Measurements from ENCODE around the gene HMX1. TPM values are rescaled to one million over a fixed set of nuclear protein-coding genes. Genes with fewer than 3 reads are reported as not detected.
A peak's percentile ranks its signal among the peaks of the same experiment; 100 is the strongest.

Gene HMX1
- total RNA-seq, 2 donors from 2014 or later: not detected

DNA sequence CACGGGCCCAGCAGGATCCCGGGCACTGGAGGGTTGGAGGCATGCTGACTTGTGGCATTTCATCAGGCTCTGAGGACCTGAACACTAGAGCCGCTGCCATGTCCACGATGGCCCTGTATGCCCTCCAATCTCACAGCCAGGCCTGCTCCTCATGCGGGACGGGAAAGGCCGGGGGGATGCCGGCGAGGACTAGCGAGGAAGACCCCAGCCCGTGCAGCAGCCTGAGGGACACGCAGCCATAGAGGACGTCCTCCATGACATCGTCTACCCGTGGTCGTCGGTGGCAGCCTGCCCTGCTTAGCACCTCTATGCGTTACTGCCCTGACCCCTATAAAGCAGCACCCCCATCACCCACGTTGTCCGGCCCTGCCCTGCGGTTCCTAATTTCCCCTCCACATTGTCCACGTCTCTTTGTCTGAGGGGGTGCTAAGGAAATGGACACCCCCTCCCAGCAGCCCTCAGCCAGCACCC lies 32.6 kb downstream of the HMX1 start:
- no peak for TF ChIP-seq CTCF (IDR thresholded peaks at IDR 0.05)
- Histone ChIP-seq H3K36me3 (no peaks in the 10 kb centered on the region), H3K4me3 (no peak overlapping the region), H3K9me3 (peaks cover 0 to 6% of the 10 kb centered on the region in 2 donors), H3K4me1 (no peaks in the 10 kb centered on the region), H3K27me3 (no peaks in the 10 kb centered on the region), H3K27ac (no peak overlapping the region)
- no peak for DNase-seq (ENCODE audit: low spot score)

GRCh38 chr4:8838296-8838960 lies 33.2 kb downstream of the HMX1 start:
- DNase-seq (ENCODE audit: low spot score): no peak
- peaks cover 0 to under 1% of the 10 kb centered on the region in 2 donors for H3K9me3 ChIP-seq
- no peaks in the 10 kb centered on the region for H3K4me1 ChIP-seq
- no peak overlapping the region for H3K4me3 ChIP-seq
- no peaks in the 10 kb centered on the region for H3K27me3 ChIP-seq
- no peak overlapping the region for H3K27ac ChIP-seq
- TF ChIP-seq CTCF (IDR thresholded peaks at IDR 0.05): no peak
- H3K36me3 ChIP-seq: no peaks in the 10 kb centered on the region

DNA sequence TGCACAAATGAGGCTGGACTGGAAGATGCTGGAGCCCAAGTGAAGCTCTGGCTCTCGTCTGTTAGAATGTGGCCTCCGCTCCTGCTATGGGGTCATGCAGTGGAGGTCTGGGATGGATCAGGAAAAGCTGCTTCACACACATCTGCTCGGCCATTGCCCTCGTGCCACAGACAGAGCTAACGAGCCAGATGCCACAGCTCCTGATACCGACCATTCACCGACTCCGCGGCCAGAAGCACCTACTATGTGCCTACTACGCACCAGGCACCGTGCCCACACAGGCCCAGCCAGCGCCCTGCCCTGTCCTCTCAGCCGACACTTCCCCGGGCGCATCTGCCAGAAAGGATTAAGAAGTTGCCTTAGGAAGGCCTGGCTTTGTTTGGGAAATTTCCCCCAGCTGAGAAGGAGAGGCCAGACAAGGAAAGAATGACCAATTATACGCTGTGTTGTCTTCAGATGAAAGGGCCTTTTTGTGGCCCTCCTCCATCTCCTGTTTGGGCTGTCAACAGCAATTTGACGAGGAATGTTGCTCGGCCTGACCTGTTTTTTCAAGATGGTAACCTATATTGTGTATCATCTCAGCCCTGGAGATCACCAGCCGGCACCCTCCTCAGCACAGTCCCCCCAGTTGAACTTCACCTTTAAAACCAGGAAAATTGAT lies 34.3 kb downstream of the HMX1 start:
- Histone ChIP-seq H3K27ac (no peak overlapping the region), H3K27me3 (no peaks in the 10 kb centered on the region), H3K9me3 (no peaks in the 10 kb centered on the region), H3K36me3 (no peaks in the 10 kb centered on the region), H3K4me1 (no peaks in the 10 kb centered on the region), H3K4me3 (no peak overlapping the region)
- TF ChIP-seq CTCF (IDR thresholded peaks at IDR 0.05): no peak
- no peak for DNase-seq (ENCODE audit: low spot score)

DNA sequence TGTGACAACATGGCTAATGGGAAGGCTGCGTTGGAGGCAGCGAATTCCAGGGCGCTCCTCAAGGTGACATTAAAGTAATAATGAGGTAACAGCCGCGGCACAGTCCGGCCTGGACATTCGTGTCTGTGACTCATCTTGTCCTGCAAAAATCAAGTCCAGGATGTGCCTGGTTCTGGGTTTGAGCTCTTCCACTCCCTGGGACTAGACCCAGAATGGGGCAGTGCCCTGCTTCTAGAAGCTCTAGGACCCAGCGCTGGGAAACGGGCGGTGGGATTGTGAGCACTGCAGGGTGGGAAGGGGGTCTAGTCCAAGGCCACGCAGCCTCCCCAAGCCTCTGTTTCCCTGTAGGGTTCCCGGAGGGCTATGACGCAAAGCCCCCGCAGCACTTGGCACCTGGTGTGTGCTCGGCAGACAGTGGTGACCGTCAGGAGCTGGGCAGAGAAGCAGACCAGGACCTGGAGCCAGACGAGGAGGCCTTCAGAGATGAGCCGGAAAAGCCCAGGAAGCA lies 34.9 kb downstream of the HMX1 start:
- TF ChIP-seq CTCF (IDR thresholded peaks at IDR 0.05): no peak
- DNase-seq (ENCODE audit: low spot score): no peak
- Histone ChIP-seq H3K36me3 (no peaks in the 10 kb centered on the region), H3K27ac (no peak overlapping the region), H3K4me3 (no peak overlapping the region), H3K4me1 (no peaks in the 10 kb centered on the region), H3K9me3 (no peaks in the 10 kb centered on the region), H3K27me3 (no peaks in the 10 kb centered on the region)

GRCh38 chr4:8835521-8836365 lies 35.9 kb downstream of the HMX1 start:
- no peaks in the 10 kb centered on the region for H3K27me3 ChIP-seq
- no peaks in the 10 kb centered on the region for H3K4me1 ChIP-seq
- no peak overlapping the region for H3K27ac ChIP-seq
- no peaks in the 10 kb centered on the region for H3K36me3 ChIP-seq
- no peaks in the 10 kb centered on the region for H3K9me3 ChIP-seq
- no peak overlapping the region for H3K4me3 ChIP-seq
- TF ChIP-seq CTCF (IDR thresholded peaks at IDR 0.05): no peak
- DNase-seq (ENCODE audit: low spot score): peak; percentile 36

Measured in right atrium auricular region (tissue), 2 donors.